ENCODE results near the gene TGFBI. TPM values are rescaled to one million over a fixed set of nuclear protein-coding genes. Genes with fewer than 3 reads are reported as not detected.

Gene TGFBI
- total and polyA plus RNA-seq, 9 of the 15 experiments (the other 6 are each of a cell fraction or from before 2014, with no cell fraction given): 0.05 to 0.62 (median 0.08) TPM; not detected in 6

GRCh38 chr5:136000932-136001331, 27.9 kb upstream of the TGFBI start (continued):
- TF ChIP-seq ZNF318 (IDR thresholded peaks at IDR 0.05; ENCODE audit: borderline replicate concordance in 1 of 2, low read depth in 1 of 2): no peak
- no peak for TF ChIP-seq ZNF699 (CRISPR knock-in tag; IDR thresholded peaks at IDR 0.05; ENCODE audit: insufficient replicate concordance)
- TF ChIP-seq E2F1 (CRISPR knock-in tag; IDR thresholded peaks at IDR 0.05): no peak
- TF ChIP-seq NFXL1 (CRISPR knock-in tag; IDR thresholded peaks at IDR 0.05): no peak
- no peak for TF ChIP-seq ZNF512 (tag; IDR thresholded peaks at IDR 0.05)
- TF ChIP-seq THRB (CRISPR knock-in tag; conservative IDR thresholded peaks at IDR 0.05): no peak
- no peak for TF ChIP-seq CEBPB (tag; IDR thresholded peaks at IDR 0.05)
